NCI-H1694 (cell line): ENCODE measurements around the gene HOXC10.

Source experiments
- DNase-seq: peaks from one replicate; lab custom pipeline; 2025; lab: John Stamatoyannopoulos, UW

Gene HOXC10

GRCh38 chr12:53984901-53985691, at the start of gene HOXC10:
HOXC10 (plus strand) TSS chr12:53985146; CDS start chr12:53985260, 114 bp downstream.
- peak; percentile 96 for DNase-seq

- DNase-seq = no peak
Measured at GRCh38 chr12:53935383-53936341, 49.3 kb upstream of the HOXC10 start.

- no peak for DNase-seq
Measured at GRCh38 chr12:53937099-53937498, 47.8 kb upstream of the HOXC10 start.

GRCh38 chr12:53937596-53938325, 47.2 kb upstream of the HOXC10 start:
- no peak for DNase-seq

DNA sequence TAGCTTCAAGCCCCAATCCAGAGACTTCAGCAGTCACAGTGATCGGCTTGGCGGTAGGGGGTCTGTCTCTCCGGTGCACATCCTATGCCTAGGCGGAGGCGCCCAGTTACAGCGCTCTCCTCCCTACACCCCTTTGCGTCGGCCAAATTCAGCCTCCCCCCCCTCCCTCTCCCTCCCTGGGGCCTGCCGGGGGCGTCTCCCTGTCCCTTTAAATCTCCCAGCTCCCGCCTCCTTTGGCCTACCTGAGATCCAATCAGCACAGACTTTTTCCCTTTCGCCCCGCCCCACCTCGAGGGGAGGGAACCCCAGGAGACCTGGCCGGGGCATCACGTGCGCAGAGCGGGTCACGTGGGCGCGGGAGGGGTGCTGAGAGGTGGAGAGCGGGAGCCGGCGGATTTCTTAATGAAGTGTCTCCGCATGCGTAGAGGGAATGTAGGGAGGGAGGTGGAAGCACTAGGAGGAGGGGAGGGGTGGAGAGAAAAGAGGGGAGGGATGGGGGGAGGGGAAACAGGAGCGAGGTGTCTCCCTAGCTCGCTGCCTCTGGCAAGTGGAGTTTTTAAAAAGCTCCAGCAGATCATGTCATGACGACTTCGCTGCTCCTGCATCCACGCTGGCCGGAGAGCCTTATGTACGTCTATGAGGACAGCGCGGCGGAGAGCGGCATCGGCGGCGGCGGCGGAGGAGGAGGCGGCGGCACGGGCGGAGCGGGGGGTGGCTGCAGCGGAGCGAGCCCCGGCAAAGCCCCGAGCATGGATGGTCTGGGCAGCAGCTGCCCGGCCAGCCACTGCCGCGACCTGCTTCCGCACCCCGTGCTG, 46.4 kb upstream of the HOXC10 start, which contains the start of gene HOXC13:
Gene HOXC13 (plus strand): TSS at position 506 of the 815 bp plus-strand sequence. CDS start 76 bp downstream, at position 582.
- DNase-seq = peak; percentile 97

GRCh38 chr12:53939141-53940108, 45.5 kb upstream of the HOXC10 start:
- DNase-seq = no peak

GRCh38 chr12:53940443-53941014, 44.4 kb upstream of the HOXC10 start:
- DNase-seq = no peak

GRCh38 chr12:53941187-53941586, 43.8 kb upstream of the HOXC10 start:
- DNase-seq = no peak

- DNase-seq = no peak
Measured at GRCh38 chr12:53941750-53942149, 43.2 kb upstream of the HOXC10 start.

GRCh38 chr12:53942467-53942997, 42.4 kb upstream of the HOXC10 start:
- DNase-seq = no peak

DNA sequence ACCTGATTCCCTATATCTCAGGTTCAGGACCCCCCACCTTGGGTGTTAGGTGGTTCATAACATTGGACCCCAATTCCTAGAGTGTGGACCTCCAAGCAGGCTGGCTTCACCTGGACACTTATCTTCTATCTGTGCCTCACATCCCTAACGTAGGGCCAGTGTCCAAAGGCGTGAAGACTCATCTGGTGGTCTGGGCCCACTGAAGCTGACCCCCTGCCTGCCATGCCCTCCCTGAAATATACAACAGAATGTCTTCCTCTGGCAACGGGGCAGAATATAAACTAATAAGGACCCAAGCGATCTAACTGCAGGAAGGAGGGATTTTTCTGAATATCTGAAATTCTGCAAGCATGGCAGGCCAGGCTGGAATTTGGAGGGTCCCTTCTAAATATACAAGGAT, 40.7 kb upstream of the HOXC10 start:
- no peak for DNase-seq

- no peak for DNase-seq
Measured at GRCh38 chr12:53944907-53945847, 39.8 kb upstream of the HOXC10 start.

DNA sequence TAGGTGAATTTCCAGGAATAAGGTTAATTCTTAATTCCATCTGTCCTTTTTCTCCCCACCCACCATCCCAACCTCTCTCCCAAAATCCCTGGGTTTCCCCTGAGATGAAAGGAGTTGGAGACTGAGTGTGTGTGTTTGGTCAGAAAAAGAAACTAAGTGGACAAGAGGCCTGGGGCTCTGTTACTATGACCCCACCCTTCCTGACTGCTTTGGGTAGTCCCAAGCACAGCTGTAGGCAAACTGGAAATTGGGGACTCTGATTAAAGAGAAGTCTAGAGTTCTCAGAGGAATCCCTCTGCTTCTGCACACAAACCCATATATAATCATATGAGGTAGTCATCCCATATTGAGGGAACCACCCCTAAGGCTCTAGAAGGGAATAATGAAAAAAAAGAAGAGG, 37.2 kb upstream of the HOXC10 start:
- DNase-seq = no peak

DNA sequence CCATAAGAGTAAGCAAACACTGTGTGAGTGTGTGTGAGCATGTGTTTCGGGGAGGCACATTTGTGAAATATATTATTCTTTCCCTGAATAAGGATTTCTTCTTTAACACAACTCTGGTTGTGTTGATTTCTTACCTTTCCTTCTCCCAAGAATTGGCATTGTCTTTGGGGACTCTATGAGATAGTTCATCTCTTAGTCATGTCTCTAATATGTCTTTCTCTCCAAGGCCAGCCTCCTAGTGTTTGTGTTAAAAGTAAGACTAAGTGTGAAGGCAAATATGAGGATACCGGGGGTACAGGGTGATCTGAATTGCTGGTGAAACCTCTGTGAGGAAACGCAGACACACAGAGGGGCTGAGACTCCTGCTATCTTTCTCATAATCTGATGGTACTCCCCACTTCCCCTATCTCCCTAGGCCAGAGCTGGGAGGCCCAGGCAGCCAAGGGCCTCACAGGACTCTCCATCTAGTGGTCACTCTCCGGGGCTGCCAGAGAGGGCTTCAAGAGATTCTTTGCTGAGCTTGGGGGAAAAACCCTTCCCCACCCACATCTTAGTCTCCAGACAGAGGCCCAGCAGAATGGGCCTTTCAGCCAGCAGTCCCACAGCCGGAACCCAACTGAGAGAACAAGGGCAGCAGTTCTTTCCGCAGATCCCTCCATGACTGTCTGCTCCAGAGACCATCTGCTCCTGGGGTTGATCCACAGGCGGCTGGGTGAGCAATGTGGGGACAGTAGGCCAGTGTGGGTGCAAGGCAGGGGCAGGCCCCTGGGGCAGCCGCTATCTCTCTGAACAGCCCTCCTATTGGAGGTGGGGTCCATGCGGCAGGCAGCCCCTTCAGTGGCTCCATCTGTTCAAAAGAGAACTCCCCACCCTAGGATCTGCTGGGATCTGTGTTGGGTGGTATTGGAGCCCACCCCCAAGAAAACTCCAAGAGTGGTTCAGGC, 36.0 kb upstream of the HOXC10 start:
- no peak for DNase-seq

GRCh38 chr12:53949631-53950436, 35.1 kb upstream of the HOXC10 start:
- DNase-seq = no peak

GRCh38 chr12:53950437-53950773, 34.5 kb upstream of the HOXC10 start:
- DNase-seq = no peak
